Mesenchymal stem cell (in vitro differentiated cells and primary cell): ENCODE measurements around the gene TRPM8.

Experiments used
- DNase-seq: peaks from one replicate; pipeline ENCODE4 v3.0.0-alpha.2; 2013
- H2AFZ ChIP-seq: one replicate; pipeline ENCODE4 v1.6.1; 2013; ENCODE audit warnings: low read depth, mild to moderate bottlenecking, control low read depth, inconsistent platforms, low read length, moderate library complexity
- H2AK5ac ChIP-seq: 2 replicates; pipeline ENCODE4 v1.6.1; 2013; ENCODE audit warnings: low read length, moderate library complexity, mild to moderate bottlenecking, inconsistent platforms; ENCODE audit not compliant: severe bottlenecking
- H2BK120ac ChIP-seq: one replicate; pipeline ENCODE4 v1.6.1; 2013; ENCODE audit warnings: low read depth, mild to moderate bottlenecking, inconsistent platforms, low read length, moderate library complexity
- H2BK12ac ChIP-seq, 2 experiments: one replicate each; pipeline ENCODE4 v1.6.1; 2013; ENCODE audit warnings: inconsistent platforms in 2 of 2, low read length in 2 of 2, mild to moderate bottlenecking in 2 of 2, moderate library complexity in 2 of 2, control low read depth in 1 of 2
- H2BK15ac ChIP-seq: one replicate; pipeline ENCODE4 v1.6.1; 2013; ENCODE audit warnings: mild to moderate bottlenecking, low read depth, inconsistent platforms; ENCODE audit not compliant: poor library complexity, severe bottlenecking
- H2BK5ac ChIP-seq: 2 replicates; pipeline ENCODE4 v1.6.1; 2013; ENCODE audit warnings: low read depth, mild to moderate bottlenecking, low read length, control low read depth, inconsistent platforms; ENCODE audit not compliant: poor library complexity, severe bottlenecking
- H3K14ac ChIP-seq, 2 experiments: one replicate each; pipeline ENCODE4 v1.6.1; 2013; ENCODE audit warnings: inconsistent platforms in 2 of 2, low read length in 2 of 2, control low read depth in 1 of 2, mild to moderate bottlenecking in 1 of 2, moderate library complexity in 1 of 2
- H3K18ac ChIP-seq, 2 experiments: one replicate each; pipeline ENCODE4 v1.6.1; 2013; ENCODE audit warnings: inconsistent platforms in 2 of 2, low read length in 2 of 2, control low read depth in 1 of 2, low read depth in 1 of 2, mild to moderate bottlenecking in 1 of 2
- H3K23ac ChIP-seq, 2 experiments: one replicate each; pipeline ENCODE4 v1.6.1; 2013; ENCODE audit warnings: inconsistent platforms in 2 of 2, low read length in 2 of 2, mild to moderate bottlenecking in 2 of 2, moderate library complexity in 2 of 2, control low read depth in 1 of 2
- H3K27ac ChIP-seq: 2 replicates; pipeline ENCODE4 v1.5.1; 2013; ENCODE audit warnings: mild to moderate bottlenecking, moderate library complexity, low read length, control low read depth, inconsistent platforms; ENCODE audit not compliant: poor library complexity, severe bottlenecking
- H3K27me3 ChIP-seq, 2 experiments: 2 replicates each; pipeline versions ENCODE4 v1.6.1 to v1.7.0; 2013; ENCODE audit warnings: low read length in 2 of 2, mild to moderate bottlenecking in 2 of 2, moderate library complexity in 2 of 2, control low read depth in 1 of 2, inconsistent platforms in 1 of 2; ENCODE audit not compliant: control insufficient read depth in 1 of 2, insufficient read depth in 1 of 2
- H3K36me3 ChIP-seq, 2 experiments: 2 replicates each; pipeline versions ENCODE4 v1.6.1 to v1.7.0; 2013; ENCODE audit warnings: low read length in 2 of 2, control low read depth in 1 of 2, inconsistent platforms in 1 of 2, low read depth in 1 of 2, mild to moderate bottlenecking in 1 of 2; ENCODE audit not compliant: insufficient read depth in 2 of 2, control insufficient read depth in 1 of 2
- H3K4ac ChIP-seq, 2 experiments: one replicate each; pipeline ENCODE4 v1.6.1; 2013; ENCODE audit warnings: inconsistent platforms in 2 of 2, low read length in 2 of 2, mild to moderate bottlenecking in 2 of 2, moderate library complexity in 2 of 2, control low read depth in 1 of 2, low read depth in 1 of 2
- H3K4me1 ChIP-seq: 2 replicates; pipeline ENCODE4 v1.6.1; 2013; ENCODE audit warnings: low read depth, low read length, control low read depth; ENCODE audit not compliant: control insufficient read depth, insufficient read depth
- H3K4me2 ChIP-seq: 2 replicates; pipeline ENCODE4 v1.6.1; 2013; ENCODE audit warnings: low read length, mild to moderate bottlenecking, inconsistent platforms; ENCODE audit not compliant: poor library complexity, severe bottlenecking
- H3K4me3 ChIP-seq, 2 experiments: 2 replicates each; pipeline versions ENCODE4 v1.5.1 to v1.7.0; 2013; ENCODE audit warnings: low read length in 2 of 2, mild to moderate bottlenecking in 2 of 2, control low read depth in 1 of 2, low read depth in 1 of 2; ENCODE audit not compliant: insufficient read depth in 1 of 2
- H3K79me1 ChIP-seq: replicated peaks from 2 replicates; pipeline ENCODE4 v1.6.1; 2013; ENCODE audit warnings: mild to moderate bottlenecking, control low read depth, low read length, inconsistent platforms; ENCODE audit not compliant: poor library complexity, severe bottlenecking
- H3K9ac ChIP-seq: 2 replicates; pipeline ENCODE4 v1.7.0; 2013; ENCODE audit warnings: mild to moderate bottlenecking, low read length, moderate library complexity
- H3K9me3 ChIP-seq: 2 replicates; pipeline ENCODE4 v1.7.0; 2013; ENCODE audit warnings: mild to moderate bottlenecking, low read length; ENCODE audit not compliant: control insufficient read depth
- H4K8ac ChIP-seq: one replicate; pipeline ENCODE4 v1.6.1; 2013; ENCODE audit warnings: inconsistent platforms, mild to moderate bottlenecking, low read length, moderate library complexity
- H4K91ac ChIP-seq: one replicate; pipeline ENCODE4 v1.6.1; 2013; ENCODE audit warnings: mild to moderate bottlenecking, low read length, inconsistent platforms
- WGBS: methylation state at CpG from one replicate; pipeline ENCODE4 v1.1.7; 2013; ENCODE audit warnings: mixed read lengths; 5-methylcytosine and 5-hydroxymethylcytosine counted together

TRPM8 gene

DNA sequence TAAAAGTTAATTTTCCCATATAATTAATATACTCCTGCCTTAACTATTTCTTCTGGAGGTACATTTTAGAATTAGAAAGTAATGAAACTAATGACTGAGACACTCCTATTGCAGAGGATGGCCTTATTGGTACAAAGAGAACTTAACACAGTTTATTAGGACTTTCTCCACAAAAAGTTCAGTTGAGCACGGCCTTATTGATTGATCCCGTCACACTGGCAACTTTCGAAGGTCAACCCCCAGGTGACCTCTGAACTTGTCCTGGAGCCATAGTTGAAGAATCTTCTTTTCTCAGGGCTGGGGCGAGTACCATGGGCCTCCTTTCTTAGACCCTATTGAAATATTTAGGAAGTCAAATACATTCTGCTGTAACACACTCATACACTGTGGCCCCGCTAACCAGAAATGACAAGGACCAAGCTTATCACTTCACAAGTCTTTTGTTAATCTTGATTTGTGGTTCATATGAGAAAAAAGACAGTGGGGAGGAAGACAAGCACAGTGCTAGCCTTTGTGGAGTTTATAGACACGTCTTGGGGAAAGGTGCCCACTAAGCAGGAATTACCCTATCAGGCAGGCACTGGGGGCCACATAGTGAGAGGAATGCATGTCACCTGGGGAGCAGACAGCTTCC lies 144.6 kb downstream of the TRPM8 start:
- Histone ChIP-seq H3K9me3 (no peaks in the 10 kb centered on the region), H4K91ac (no peak overlapping the region), H2BK120ac (no peak overlapping the region), H3K4me2 (no peak overlapping the region), H3K4me1 (peaks cover 4% of the 10 kb centered on the region), H3K79me1 (no peaks in the 10 kb centered on the region), H3K14ac (no peak overlapping the region), H3K23ac (no peak overlapping the region), H2BK5ac (no peak overlapping the region), H2AFZ (no peak overlapping the region), H3K18ac (no peak overlapping the region), H3K27me3 (no peaks in the 10 kb centered on the region), H3K4me3 (no peak overlapping the region), H2BK15ac (no peak overlapping the region), H3K36me3 (peaks cover 0 to 4% of the 10 kb centered on the region in 2 experiments), H3K27ac (no peak overlapping the region), H4K8ac (no peak overlapping the region), H2BK12ac (no peak overlapping the region), H3K9ac (no peak overlapping the region), H2AK5ac (no peak overlapping the region), H3K4ac (no peak overlapping the region)
- no peak for DNase-seq
- 64% methylated on average over 5 of the region's 6 CpGs for WGBS

DNA sequence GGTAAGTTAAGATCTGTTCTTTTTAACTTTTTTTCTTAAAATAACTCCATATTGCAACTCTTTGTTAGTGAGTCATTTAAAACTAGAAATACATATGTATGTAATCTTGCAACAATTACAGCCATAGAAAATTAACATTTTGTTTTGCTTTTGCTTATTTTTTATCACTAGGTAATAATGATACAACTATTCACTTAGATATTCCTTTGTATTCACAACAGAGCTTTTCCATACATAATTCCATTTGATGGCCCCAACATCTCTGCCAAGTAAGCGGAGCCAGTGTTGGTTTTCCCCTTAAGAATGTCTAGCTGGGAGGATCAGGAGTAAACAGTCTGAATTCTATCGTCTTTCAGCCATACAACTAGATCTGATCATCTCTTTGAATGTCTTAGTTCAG lies 149.4 kb downstream of the TRPM8 start:
- H4K91ac ChIP-seq = no peak overlapping the region
- H3K18ac ChIP-seq = no peak overlapping the region
- no peak overlapping the region for H3K9ac ChIP-seq
- no peak overlapping the region for H2BK15ac ChIP-seq
- H3K14ac ChIP-seq = no peak overlapping the region
- H3K4me3 ChIP-seq = no peak overlapping the region
- H2BK5ac ChIP-seq = no peak overlapping the region
- WGBS = no CpG with 5 or more reads among the region's 2 CpGs
- H3K23ac ChIP-seq = no peak overlapping the region
- H2AK5ac ChIP-seq = no peak overlapping the region
- no peak overlapping the region for H3K27ac ChIP-seq
- H2BK12ac ChIP-seq = no peak overlapping the region
- H3K4ac ChIP-seq = no peak overlapping the region
- H4K8ac ChIP-seq = no peak overlapping the region
- no peaks in the 10 kb centered on the region for H3K4me1 ChIP-seq
- no peak overlapping the region for H3K4me2 ChIP-seq
- H3K36me3 ChIP-seq = no peaks in the 10 kb centered on the region
- H2BK120ac ChIP-seq = no peak overlapping the region
- H3K9me3 ChIP-seq = peaks cover 5% of the 10 kb centered on the region
- H3K79me1 ChIP-seq = no peaks in the 10 kb centered on the region
- no peak for DNase-seq
- H2AFZ ChIP-seq = no peak overlapping the region
- H3K27me3 ChIP-seq = no peaks in the 10 kb centered on the region
